ENCODE measurements around the gene NOP10.
"Not testable (repeated sequence)": the region's sequence is repeated elsewhere in the genome, so short reads cannot be mapped to it uniquely, and the experiment has no call there.

Gene NOP10

DNA sequence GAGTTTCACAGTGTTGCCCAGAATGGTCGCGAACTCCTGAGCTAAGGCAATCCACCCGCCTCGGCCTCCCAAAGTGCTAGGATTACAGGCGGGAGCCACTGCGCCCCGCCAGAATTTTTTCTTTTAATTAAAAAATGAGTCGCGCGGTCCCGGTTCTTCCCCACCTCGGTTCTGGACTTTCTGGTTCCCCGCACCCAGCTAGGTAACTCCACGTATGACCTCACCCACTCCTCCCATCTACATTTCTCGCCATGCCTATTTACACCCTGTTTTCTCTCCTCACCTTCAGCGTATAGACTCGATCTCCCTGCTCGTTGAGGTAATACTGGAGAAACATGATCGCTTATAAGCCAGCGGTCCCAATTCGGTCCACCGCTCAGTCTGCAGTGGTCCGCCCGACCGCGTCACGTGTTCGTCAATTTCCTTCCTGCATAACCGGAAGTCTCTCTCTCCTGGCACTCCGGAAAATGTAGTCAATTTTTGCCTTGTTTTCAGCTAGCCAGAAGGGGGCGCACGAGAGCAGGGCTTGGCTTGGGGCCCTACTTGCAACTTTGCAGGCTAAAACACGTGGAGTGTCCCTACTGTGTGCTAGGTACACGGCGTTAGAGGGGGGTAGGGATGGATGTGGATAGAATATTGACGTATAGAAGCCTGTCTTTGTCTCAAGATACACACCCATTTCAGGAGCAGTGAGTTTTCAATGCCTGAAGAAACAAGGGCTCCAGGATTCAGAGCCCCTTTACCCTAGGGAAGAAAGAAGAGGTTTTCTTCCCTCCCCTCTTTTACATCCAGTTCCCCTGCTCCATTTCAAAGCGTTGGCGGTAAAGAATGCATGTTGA lies at the start of gene NOP10, which contains the start of gene NUTM1:
Gene NOP10, minus strand, starts transcription at position 400 of the 839 bp plus-strand sequence. Its CDS starts 63 bp downstream, at position 337.
Gene NUTM1, plus strand, starts transcription at position 579 of the 839 bp plus-strand sequence. CDS start 382 bp downstream, outside the sequence.
- DNase-seq (ENCODE audit: low spot score) = peak; percentile 64

DNA sequence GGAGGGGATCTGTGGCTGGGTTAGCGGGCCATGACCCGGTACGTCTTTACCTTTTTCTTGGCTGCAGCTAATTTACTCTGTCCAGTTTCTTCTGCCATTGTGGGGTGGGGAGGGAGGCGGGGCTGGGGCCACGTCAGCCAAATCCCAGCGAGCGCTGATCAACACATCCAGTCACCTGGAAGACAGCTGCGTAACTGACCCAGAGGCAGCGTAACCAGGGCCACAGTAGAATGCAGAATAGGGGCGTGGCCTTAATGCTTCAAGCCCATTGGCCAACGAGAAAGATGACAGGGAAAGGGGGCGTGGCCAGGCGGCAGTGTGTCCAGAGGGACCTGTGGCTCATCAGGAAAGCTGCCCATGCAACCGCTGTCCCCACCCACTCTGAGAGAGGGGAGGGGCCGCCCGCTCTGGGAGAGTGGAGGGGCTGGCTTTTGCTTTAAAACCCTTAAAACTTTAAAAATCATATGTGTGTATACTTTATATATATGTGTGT lies 46.7 kb upstream of the NOP10 start:
- not testable (repeated sequence) for DNase-seq (ENCODE audit: low spot score)

DNA sequence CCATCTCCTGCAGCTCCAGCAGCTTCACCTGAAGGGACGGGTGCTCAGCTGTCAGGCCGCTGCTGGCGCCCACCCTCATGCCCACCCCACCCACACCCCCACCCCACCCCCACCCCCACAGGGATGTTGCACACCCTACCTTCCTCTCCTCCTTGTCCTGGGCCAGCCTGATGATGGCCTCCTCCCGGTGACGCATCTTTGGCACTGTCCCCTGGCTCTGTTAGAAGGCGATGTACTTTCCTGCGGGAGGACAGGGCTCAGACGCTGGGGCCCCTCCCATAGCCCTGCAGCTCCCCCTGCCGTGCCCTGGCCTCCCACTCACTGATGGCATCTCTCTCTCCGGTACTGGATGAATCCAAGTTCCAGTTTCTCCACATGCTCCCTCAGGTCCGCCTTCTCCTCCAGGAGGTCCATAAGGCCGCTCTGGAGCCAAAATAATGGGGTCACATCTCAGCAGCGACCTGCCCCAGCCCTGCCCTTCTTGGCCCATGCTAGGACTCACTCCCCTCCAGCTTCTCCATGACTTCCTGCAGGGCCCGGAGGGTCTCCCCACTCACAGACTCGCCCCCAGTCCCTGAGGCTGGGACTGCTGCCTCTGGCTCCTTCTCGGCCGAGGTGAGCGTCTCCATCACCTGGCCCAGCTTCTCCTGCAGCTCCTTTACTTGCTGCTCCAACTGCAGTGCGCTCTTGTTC lies 39.0 kb upstream of the NOP10 start:
- not testable (repeated sequence) for DNase-seq (ENCODE audit: low spot score)

DNA sequence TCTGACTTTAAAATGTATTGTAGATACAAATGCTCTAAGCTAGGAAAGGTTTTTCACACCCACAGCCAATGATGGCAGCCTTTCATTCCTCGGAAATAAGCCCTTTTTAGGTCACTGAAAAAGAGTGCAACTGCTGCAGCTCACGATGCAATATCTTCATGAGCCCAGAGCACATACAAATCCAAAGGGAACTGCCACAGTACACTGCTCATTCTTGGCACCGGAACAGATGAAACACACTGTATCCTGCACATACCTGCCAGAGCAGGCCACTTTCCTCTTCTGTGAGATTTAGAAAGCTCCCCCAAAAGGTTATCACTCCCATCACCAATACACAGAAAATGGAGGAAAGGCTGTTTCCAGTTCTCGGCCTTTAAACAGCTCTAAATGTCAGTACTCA lies 37.6 kb upstream of the NOP10 start:
- not testable (repeated sequence) for DNase-seq (ENCODE audit: low spot score)

DNA sequence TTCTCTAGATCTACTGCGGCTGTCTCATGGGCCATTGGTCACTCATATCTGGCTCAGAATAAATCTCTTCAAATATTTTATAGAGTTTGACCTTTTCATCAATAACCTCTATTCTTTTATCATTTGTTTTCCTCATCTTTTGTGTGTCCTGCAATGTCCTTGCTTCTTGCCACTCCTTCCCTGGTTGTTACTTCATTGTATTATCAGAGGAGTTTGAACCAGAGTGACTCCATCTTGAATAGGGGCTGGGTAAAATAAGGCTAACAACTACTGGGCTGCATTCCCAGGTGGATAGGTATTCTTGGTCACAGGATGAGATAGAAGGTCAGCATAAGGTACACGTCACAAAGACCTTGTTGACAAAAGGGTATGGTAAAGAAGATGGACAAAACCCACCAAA lies 33.9 kb upstream of the NOP10 start:
- no peak for DNase-seq (ENCODE audit: low spot score)

DNA sequence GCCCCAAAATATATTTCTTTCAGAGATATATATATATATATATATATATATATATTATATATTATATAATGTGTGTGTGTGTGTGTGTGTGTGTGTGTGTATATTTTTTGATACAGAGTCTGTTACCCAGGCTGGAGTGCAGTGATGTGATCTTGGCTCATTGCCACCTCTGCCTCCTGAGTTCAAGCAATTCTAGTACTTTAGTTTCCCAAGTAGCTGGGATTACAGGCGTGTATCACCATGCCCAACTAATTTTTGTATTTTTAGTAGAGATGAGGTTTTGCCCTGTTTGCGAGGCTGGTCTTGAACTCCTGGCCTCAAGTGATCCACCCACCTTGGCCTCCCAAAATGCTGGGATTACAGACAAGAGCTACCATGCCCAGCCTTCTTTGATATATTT lies 32.6 kb upstream of the NOP10 start:
- DNase-seq (ENCODE audit: low spot score) = not testable (repeated sequence)

DNA sequence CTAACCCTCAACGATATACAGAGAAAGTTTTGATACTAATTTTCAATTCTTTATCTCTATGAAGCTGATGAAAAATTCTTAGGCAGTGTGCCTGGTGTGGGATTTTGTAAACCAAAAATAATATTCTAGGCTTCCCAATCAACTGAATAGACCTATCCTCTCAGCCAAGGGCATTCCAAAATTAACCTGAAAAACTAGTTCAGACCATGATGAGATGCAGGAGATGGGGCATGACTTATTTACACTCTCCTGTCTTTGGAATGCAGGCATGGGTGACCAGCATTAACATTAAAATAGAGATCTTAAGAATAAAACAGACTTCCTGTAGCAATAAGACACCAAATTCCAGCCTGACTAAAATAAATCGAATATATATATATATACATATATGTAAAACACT lies 31.9 kb upstream of the NOP10 start:
- no peak for DNase-seq (ENCODE audit: low spot score)

DNA sequence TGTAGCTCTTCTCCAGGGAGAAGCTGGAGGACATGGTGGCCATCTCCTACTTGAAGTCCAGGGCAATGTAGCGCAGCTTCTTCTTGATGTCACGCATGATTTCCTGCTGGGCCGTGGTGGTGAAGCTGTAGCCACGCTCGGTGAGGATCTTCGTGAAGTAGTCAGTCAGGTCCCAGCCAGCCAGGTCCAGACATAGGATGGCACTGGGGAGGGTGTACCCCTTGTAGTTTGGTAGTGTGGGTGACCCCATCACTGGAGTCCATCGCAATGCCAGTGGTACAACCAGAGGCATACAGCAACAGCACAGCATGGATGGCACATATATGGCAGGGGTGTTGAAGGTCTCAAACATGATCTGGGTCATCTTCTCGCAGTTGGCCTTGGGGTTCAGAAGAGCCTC lies 31.0 kb upstream of the NOP10 start:
- DNase-seq (ENCODE audit: low spot score) = no peak

DNA sequence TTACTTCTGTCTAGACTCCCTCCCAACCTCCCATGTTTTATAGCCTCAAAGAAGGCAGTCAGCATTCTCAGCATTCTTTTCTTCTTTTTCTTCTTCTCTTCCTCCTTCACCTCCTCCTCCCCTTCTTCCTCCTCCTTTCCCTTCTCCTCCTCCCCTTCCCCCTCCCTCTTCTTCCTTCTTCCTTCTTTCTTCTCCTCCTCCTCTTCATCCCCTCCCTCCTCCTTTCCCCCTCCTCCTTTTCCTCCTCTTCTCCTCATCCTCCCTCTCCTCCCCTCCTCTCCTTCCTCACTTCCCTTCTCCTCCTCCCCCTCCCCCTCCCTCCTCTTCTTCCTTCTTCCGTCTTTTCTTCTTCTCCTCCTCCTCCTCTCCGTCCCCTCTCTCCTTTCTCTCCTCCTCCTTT lies 27.7 kb upstream of the NOP10 start:
- no peak for DNase-seq (ENCODE audit: low spot score)

DNA sequence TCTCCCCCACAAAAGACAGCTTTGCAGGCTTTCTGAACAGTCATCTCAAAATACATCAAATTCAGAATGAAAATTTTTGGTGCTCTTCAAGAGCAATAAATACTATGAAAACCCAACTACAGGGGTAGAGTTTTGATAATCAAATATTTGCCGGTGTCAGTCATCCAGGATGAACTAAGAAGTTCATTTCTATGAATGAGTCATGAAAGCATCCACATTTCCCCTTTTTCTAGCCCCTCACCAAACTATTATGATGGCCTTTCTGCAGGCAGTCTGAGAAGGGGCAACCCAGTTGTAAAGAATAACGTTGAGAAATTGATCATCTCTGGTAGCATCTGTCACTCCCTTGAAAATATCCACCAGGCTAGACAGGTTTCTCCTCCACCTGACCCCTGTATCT lies 27.2 kb upstream of the NOP10 start:
- DNase-seq (ENCODE audit: low spot score) = no peak

DNA sequence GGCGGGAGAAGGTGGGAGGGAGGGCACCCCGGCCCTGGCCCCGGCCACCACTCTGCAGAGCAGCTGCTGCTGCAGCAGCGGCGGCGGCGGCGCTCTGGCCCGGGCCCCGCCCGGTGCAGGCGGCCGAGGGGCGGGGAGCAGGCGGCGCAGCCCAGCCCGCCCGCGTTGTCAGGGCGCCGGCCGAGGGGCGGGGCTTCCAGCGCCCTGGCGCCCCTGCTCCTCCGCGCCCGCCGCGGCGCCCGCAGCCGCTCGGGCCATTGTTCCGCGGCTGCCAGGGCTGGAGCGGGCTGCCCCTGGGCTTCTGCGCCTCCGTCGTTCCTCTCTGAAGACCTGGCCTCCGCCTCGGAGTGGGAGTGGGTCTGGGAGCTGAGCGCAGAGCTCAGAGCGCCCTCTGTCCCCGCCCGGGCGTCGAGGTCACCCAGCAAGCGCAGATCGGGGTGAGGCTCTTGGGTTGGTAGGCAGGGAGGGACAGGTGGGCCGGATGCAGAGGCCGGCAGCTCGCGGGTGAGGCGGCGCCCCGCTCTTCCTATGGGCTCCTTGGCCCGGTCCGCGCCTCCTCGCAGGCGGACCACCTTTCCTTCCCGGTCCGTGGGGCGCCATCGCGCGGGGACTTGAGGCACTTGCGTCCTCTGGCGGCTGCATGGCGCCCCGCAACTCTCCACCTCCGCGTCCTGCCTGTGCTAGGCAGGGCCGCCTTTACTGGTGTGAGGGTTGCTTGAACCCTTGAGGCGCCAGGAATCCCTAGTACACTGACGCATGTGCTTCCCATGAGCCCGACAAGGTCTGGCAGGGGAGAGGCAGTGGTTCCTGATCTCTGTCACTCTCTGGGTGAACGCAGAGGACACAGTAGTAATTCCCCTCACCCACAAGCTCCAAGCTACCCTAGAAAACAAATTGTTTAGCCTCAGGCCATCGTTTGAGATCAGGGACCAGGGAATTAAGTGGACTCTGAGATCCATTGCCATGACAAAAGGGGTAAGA lies 24.5 kb upstream of the NOP10 start, which contains the start of gene LPCAT4:
Gene LPCAT4, minus strand, starts transcription at position 96 of the 981 bp plus-strand sequence. CDS start 96 bp downstream, outside the sequence.
- DNase-seq (ENCODE audit: low spot score) = peak; percentile 67

DNA sequence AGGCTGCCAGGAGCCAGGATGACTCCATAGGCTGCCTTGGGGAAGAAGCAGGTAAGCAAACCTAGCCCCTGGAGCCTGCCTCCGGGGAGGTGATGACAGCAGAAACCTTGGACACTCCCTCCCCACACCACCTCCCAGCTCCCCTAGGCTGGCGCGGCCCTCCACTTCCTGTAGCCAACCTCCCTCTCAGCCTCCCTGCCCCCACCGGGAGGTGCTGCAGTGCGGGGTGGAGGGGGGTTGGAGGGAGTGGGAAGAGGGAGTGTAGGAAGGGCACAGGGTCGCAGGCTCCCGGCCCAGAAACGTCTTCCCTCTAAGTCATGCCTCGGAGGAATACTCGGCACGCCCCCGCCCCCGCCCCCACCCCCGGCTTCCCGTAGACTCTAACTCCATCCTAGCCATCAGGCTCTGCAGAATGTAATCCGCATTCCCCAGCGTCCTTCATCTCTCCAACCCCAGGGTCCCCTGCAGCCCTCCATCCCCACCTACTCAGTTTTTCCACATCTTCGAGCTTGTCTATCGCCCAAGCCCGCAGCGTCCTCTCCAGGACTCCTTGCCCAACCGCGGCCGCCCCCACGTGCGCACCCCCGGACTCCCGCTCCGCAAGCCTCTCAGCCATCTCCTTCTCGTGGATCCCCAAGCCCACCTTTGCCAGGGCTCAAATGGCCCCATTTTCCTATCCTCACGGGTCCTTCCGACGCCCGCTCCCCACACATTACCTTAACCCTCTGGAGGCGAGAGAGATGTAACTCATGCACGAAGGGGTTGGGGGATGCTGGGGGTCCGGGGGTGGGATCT lies 23.5 kb upstream of the NOP10 start:
- peak; percentile 9 for DNase-seq (ENCODE audit: low spot score)

DNA sequence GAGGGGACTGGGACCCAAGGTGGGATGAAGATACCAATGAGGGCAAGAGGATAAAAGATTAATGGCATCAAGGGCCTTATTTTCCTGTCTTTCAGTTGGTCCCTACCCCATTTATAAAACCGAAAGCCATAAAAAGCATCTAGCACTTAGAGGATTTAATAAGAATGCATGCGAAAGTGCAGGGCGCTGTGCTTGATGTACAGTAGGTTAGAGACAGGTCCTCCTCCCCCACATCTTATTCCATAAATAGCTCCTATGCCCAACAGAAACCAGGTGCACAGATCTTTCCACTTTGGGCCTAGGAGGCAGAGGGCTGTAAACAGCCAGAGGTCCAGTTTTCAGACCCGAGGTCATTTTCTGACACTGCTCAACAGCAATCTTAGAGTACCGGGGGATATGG lies 22.9 kb upstream of the NOP10 start:
- no peak for DNase-seq (ENCODE audit: low spot score)

DNA sequence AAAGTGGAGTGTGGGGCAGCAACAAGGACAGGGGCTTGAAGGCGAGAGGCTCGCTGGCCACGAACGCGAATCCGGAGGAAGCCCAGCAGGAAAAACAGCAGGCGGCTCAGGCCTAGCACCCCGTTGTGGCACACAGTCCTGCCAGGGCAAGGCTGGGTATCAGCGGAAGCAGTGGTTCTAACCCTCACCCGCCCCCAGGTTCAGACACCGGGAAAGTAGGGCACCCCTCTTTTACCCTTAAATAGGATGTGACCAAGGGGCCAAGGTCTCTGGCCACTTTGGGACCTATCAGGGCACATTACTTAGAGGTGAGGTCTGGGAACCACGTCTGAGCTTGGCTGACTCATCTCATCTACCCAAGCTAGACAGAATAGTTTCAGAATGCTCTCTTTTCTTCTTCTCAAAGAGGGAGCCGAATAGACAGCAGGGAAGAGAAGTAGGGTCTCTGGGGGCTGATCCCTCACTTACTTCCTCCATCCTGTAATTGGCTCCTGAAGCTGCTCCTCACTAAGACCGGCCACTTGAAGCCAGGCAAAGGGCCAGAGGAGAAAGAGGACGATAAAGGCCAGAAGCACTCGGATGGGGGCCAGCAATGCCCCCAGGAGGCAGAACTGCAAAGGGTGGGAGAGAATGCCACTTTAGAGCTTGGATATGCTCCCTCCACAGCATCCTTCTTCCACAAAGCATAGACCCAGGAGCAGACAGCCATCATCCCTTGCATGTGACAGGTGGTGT lies 22.3 kb upstream of the NOP10 start:
- DNase-seq (ENCODE audit: low spot score) = no peak

DNA sequence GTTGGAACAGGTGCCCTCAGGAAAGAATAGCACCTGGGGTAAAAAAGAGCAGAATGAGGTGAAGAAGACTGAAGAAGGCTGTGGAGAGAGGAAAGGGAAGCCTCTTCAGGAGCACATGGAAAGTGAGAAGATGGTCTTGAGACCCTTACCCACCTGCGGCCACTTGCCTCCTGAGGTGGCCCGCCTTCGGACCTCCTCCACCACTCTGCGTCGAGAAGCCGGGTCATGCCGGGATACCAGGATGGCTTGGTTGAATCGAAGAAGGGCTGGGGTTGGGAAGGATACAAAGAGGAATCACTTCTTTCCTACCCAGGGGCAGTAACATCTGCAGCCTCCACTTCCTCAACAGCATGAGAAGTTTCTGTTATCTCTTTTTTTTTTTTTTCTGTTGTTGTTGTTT lies 21.1 kb upstream of the NOP10 start:
- no peak for DNase-seq (ENCODE audit: low spot score)

DNA sequence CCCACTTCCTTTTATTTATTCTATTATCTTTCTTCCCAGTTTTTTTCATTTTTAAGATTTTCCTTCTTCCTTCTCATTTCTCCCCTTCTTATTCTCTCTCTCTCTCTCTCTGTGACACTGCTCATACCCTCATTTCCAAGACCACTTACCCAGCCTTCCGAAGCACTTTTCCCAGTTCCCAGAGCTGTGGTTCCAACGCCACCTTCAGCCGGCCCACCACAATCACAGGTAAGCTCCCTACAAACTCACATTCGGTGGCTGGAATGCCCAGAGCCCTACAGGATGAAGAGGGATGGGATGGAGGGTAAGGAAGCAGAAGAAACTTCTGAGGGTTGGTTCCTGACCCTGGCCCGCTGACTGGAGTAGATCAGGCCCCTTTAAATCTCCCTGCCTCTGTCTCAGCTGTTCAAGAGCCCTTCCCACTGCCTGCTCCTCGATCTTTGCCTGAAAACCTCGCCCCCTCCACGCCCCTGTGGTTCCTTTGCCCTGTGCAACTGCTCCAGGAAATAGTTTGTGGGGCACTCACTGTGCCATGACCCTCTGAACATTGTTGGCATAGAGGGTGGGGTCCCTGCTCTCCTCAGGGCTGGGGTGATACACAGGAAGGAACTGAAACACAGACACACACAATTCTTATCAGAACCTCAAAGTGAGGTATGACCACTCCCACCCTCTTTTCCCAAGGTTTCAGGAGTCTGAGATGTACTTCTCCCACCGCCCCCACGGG lies 19.3 kb upstream of the NOP10 start:
- DNase-seq (ENCODE audit: low spot score) = no peak

DNA sequence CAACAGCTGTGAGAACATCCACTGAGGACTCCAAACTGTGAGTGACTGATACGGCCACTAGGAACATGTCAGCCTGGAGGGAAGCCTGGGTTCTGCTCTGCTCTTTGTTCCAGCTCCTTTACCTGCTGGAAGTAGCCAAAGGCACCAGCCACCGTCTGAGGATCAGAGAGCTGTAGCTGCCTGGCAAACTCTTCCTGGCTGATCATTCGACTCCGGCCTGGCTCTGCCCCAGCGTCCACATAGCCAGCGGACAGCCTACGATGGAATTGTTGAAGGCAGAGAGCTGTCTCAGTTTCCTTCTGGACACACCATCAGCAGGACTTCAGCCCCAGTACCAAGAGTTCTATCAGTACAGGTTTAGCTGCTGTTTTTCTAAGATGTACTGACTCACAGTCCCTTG lies 18.3 kb upstream of the NOP10 start:
- DNase-seq (ENCODE audit: low spot score) = no peak

DNA sequence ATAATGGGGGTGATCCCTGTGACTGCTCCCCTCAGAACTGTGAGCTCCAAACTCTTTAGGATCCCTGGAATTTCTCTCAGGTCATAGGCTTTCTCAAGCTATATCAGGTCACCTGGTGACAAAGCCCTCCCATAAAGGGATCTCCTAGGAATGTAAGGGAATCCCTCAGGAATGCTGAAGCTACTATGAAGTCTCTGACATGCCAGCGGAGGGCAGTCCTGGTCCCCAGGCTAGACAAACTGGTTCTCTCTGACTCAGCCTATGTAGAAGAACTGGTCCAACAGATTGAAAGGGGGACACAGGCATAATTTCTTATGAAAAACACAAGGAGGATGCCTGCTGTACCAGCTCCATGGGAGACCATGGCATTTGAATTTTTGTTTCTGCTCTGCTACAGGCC lies 17.4 kb upstream of the NOP10 start:
- DNase-seq (ENCODE audit: low spot score) = no peak

DNA sequence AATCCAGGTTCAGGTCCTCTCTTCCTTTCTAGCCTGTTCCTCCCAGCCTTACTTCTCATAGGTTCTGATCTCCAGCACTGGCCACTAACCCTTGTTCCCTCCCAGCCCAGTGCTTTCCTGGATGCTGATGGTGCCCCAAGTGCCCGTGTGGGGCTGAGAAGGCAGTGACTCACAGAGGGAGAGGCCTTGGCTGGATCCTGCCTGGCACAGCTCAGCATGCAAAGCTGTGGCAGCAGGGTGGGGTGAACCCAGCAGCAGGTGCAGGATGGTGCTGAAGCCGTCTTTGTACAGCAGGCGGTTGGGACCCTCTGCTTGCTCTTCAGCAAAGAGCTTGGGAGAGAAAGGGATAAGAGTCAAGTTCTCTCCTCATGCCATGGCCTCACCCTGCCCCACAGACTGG lies 16.5 kb upstream of the NOP10 start:
- no peak for DNase-seq (ENCODE audit: low spot score)

DNA sequence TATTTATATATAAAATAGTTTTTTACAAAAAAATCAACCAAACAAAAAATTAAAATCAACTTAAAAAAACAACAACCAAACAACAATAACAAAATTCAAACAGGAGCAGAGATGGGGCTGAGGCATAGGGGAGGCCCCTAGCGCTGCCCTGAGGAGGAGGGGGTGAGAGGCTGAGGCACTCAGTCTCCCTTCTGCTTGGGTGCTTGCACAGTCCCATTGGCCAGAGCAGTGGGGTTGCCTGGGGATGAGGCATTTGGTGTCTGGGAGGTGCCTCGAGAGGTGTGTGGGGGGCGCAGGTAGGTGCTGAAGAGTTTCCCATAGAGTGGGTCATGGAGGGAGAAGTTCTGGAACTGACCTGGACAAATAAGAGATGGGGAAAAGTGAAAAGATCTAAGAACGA lies 16.0 kb upstream of the NOP10 start:
- no peak for DNase-seq (ENCODE audit: low spot score)

All from COLO829 (cell line).